ENCODE data around the gene FAM53A. TPM values are rescaled to one million over a fixed set of nuclear protein-coding genes. Genes with fewer than 3 reads are reported as not detected.
"Not testable (repeated sequence)": the region's sequence is repeated elsewhere in the genome, so short reads cannot be mapped to it uniquely, and the experiment has no call there.

The FAM53A gene
- total RNA-seq, 3 donors from 2014 or later: 0.65 to 1.8 (median 1.4) TPM

- H3K4me1 ChIP-seq (ENCODE audit: low read depth): no peaks in the 10 kb centered on the region
- H3K9me3 ChIP-seq: no peaks in the 10 kb centered on the region
- TF ChIP-seq CTCF (IDR thresholded peaks at IDR 0.05): no peak
- intact Hi-C loops (cut with DNase I, micrococcal nuclease): no loop called here
- ATAC-seq (no peak), DNase-seq (peak in 1 of 3 donors; percentile 34)
- no peak overlapping the region for H3K4me3 ChIP-seq
- H3K36me3 ChIP-seq (ENCODE audit: low read depth): no peaks in the 10 kb centered on the region
Observed at GRCh38 chr4:1608196-1608820, 75.8 kb downstream of the FAM53A start.

- H3K4me3 ChIP-seq; ATAC-seq; intact Hi-C loops (cut with DNase I, micrococcal nuclease); H3K4me1 ChIP-seq (ENCODE audit: low read depth); H3K9me3 ChIP-seq; H3K36me3 ChIP-seq (ENCODE audit: low read depth): not testable (repeated sequence)
- DNase-seq: peak in 1 of 3 donors; percentile 15
Observed at GRCh38 chr4:1607436-1608195, 76.5 kb downstream of the FAM53A start.

GRCh38 chr4:1604706-1605205, 79.4 kb downstream of the FAM53A start:
- DNase-seq (peak in 2 of 3 donors; percentile 13 to 67), ATAC-seq (peak; percentile 73)
- intact Hi-C loops (cut with DNase I, micrococcal nuclease): no loop called here
- no peak for TF ChIP-seq CTCF (IDR thresholded peaks at IDR 0.05)
- Histone ChIP-seq H3K4me3 (no peak overlapping the region), H3K4me1 (ENCODE audit: low read depth) (no peaks in the 10 kb centered on the region), H3K9me3 (no peaks in the 10 kb centered on the region), H3K36me3 (ENCODE audit: low read depth) (no peaks in the 10 kb centered on the region)

- H3K9me3 ChIP-seq: no peaks in the 10 kb centered on the region
- no peak overlapping the region for H3K4me3 ChIP-seq
- no peaks in the 10 kb centered on the region for H3K4me1 ChIP-seq (ENCODE audit: low read depth)
- no peak for TF ChIP-seq CTCF (IDR thresholded peaks at IDR 0.05)
- no peaks in the 10 kb centered on the region for H3K36me3 ChIP-seq (ENCODE audit: low read depth)
- DNase-seq (peak in 1 of 3 donors; percentile 45), ATAC-seq (no peak)
- intact Hi-C loops (cut with DNase I, micrococcal nuclease): no loop called here
Observed at GRCh38 chr4:1604181-1604705, 79.9 kb downstream of the FAM53A start.

- H3K9me3 ChIP-seq: no peaks in the 10 kb centered on the region
- H3K36me3 ChIP-seq (ENCODE audit: low read depth): no peaks in the 10 kb centered on the region
- H3K4me3 ChIP-seq: no peak overlapping the region
- no peaks in the 10 kb centered on the region for H3K4me1 ChIP-seq (ENCODE audit: low read depth)
- no peak for ATAC-seq
- no peak for TF ChIP-seq CTCF (IDR thresholded peaks at IDR 0.05)
- DNase-seq: peak in 1 of 3 donors; percentile 38
- intact Hi-C loops (cut with DNase I, micrococcal nuclease): no loop called here
Observed at GRCh38 chr4:1603413-1604135, 80.5 kb downstream of the FAM53A start.
